Epithelial cell of proximal tubule (primary cell): ENCODE data around the gene RAD51B. TPM values are rescaled to one million over a fixed set of nuclear protein-coding genes. Genes with fewer than 3 reads are reported as not detected.

Source experiments
- DNase-seq: peaks from one replicate; pipeline ENCODE4 v3.0.0-alpha.2; 2011; ENCODE audit warnings: low read depth
- H3K4me3 ChIP-seq: 2 replicates; pipeline ENCODE4 v1.5.1; 2011; ENCODE audit warnings: low read depth, mild to moderate bottlenecking, low read length
- CTCF ChIP-seq: conservative IDR thresholded peaks from 2 replicates; pipeline ENCODE4 v1.5.1; 2012; ENCODE audit warnings: low read depth, mild to moderate bottlenecking, low read length
- total RNA-seq: library from RNA; depleted of rRNA; stranded (reverse); fragments of >200 nt; gene quantifications from 2 replicates; pipeline ENCODE4 v1.2.3, GENCODE V29; 2015

The RAD51B gene
- total RNA-seq, 1 donor from 2014 or later = 6.3 TPM

DNA sequence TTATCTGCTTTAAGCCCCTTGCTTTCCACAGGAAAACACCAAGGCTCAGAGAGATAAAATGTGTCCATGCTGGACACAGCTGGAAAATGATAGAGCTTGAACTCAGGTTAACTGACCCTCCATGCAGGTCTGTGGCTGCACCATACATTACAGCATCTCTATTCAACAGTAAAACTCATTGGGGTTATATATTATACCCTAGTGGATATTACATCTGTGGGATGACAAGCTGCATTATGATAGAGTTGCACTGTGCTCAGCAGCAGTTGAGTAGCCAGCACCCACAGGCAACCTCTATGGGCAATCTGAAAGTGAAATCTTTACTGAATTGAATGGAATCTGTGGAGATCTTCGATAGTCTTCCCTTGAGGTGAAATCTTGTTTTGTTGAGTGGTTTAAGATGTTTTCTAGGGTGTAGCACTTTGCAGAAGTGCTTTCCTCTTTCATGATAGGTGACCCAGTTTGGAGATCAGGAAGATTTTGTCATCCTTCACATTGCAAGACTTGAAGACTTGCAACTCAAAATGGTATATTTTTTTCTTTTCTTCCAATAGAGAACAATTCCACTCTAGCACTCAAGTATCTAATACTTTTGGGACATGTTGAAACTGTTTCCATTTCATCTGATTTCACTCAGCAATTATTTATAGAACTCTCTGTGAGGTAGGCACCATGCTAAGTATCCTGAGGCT lies 389.2 kb downstream of the RAD51B start:
- TF ChIP-seq CTCF = no peak
- no peak overlapping the region for H3K4me3 ChIP-seq
- DNase-seq = no peak

- peak; percentile 99 for DNase-seq
- TF ChIP-seq CTCF = no peak
- peak overlapping the region; percentile 27 for H3K4me3 ChIP-seq
Observed at GRCh38 chr14:68210729-68211299, 391.2 kb downstream of the RAD51B start.

DNA sequence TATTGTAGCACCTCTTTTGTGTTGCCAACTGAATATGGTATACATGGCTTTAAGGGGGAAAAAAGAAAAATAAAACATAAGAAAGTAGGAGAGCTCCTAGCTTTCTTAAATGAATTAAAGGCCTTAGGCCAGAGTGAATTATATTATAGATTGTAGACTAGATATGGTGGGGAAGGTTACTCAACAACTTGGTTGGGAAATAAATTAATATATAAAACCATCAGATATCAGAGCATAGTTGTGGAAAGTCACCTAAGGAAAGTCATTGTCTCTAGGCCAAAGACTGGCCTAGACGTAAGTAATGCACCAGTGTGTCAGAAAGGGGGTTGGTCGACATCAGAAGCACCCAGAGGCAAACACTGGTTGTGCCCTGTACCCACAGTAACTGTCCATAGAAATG lies 391.8 kb downstream of the RAD51B start:
- no peak for DNase-seq
- TF ChIP-seq CTCF = no peak
- H3K4me3 ChIP-seq = no peak overlapping the region

DNA sequence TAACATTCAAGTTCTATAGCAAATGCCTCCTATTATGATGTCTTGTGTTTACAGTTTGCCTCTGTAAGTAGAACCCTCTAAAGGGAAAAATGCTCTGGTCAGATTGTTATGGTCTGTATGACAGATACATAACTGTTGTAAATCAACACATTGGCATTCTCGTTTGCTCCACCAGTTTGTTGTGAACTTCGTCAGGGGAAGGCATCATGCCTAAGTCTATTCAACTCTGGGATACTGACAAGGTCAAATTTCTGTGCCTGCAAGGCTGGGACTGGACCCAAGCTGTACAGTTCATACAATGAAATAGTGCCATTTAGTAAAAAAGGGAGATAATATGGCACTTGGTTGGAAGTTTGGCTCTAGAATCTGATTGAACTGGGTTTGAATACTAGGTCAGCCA lies 392.3 kb downstream of the RAD51B start:
- no peak for TF ChIP-seq CTCF
- no peak overlapping the region for H3K4me3 ChIP-seq
- no peak for DNase-seq

GRCh38 chr14:68212361-68212760 lies 392.8 kb downstream of the RAD51B start:
- no peak for TF ChIP-seq CTCF
- no peak for DNase-seq
- no peak overlapping the region for H3K4me3 ChIP-seq

DNA sequence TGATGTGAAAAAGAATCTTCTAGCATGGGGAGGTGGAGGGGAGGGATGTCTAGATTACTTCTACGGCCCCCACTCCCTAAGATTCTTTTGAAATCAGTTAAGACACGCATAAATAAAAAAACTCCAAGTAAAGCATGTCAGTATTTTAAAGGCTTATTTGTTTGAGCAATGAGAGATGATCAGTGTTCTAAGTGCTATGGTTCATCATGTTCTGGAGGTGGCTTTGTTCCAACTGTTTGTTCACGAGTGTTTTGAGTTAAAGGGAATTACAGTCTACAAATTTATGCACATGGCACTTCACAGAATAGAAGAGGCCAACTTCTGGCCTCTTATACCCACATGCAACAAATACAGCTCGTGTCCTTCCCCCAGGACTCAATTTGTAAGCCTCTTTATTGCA lies 394.9 kb downstream of the RAD51B start:
- no peak for TF ChIP-seq CTCF
- no peak for DNase-seq
- no peak overlapping the region for H3K4me3 ChIP-seq

DNA sequence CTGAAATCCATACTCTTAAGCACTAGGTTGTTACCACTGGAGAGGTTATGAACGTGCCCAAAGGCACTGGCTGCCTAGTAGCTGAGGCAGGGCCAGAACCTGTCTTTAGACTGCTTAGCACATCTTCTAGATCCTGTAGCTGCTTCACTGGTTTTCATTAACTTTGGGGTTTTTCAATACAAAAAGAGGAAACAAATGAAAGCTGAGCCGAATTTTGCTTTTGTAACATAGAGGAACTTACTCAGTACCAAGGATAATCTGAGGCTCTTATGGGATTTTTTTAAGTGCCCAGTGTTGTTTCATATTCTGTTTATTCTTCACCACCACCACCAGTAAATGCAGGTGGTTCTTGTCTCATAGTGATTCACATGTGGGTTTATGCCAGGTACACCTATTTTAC lies 396.1 kb downstream of the RAD51B start:
- no peak for TF ChIP-seq CTCF
- no peak for DNase-seq
- H3K4me3 ChIP-seq = no peak overlapping the region
